GM12873 (cell line): ENCODE measurements around the gene NOP58.

ENCODE experiments used
- CTCF ChIP-seq: IDR thresholded peaks from 2 replicates; pipeline ENCODE4 v1.5.1; 2012; ENCODE audit warnings: low read depth, mild to moderate bottlenecking, moderate library complexity, low read length, control low read depth; ENCODE audit not compliant: insufficient read depth; ENCODE audit errors: missing control alignments

The NOP58 gene

GRCh38 chr2:202289394-202290204 lies 24.0 kb downstream of the NOP58 start:
- no peak for TF ChIP-seq CTCF

GRCh38 chr2:202290316-202290715 lies 24.8 kb downstream of the NOP58 start:
- no peak for TF ChIP-seq CTCF

- no peak for TF ChIP-seq CTCF
These were observed 25.4 kb downstream of the NOP58 start for GRCh38 chr2:202290970-202291369.

GRCh38 chr2:202299712-202300111 lies 34.1 kb downstream of the NOP58 start:
- TF ChIP-seq CTCF = no peak

- TF ChIP-seq CTCF = no peak
These were observed 40.5 kb downstream of the NOP58 start for GRCh38 chr2:202306034-202306433.

- no peak for TF ChIP-seq CTCF
These were observed 42.1 kb downstream of the NOP58 start for GRCh38 chr2:202307690-202308089.

- TF ChIP-seq CTCF = no peak
These were observed 46.3 kb downstream of the NOP58 start for GRCh38 chr2:202311823-202312388.
